GM19043 (cell line): Measurements from ENCODE around the gene NHEJ1.
A peak's percentile ranks its signal among the peaks of the same experiment; 100 is the strongest.

Experiments used
- ATAC-seq: cut with Tn5 transposase; IDR thresholded peaks from one replicate; pipeline ENCODE4 v1.9.1; 2021; ENCODE audit warnings: low read depth; ENCODE audit not compliant: unreplicated experiment

The NHEJ1 gene

DNA sequence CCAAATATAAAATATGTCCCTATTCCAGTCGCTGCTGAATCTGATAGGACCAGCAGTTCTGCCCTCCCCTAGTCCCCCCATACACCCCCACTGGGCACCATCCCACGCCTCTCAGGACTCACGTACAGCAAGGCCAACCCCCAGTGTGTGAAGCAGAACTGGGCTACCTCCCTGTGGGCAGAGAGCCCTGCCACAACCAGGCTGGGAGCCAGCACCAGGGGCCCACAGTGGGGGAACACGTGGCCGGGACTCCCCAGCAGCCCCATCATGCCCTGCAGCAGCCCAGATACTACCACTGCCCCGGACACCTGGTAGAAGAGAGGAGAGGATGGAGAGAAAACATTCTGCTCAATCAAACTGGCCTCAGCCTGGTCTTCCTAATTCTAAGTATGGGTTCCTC lies 7.9 kb upstream of the NHEJ1 start:
- ATAC-seq: no peak

DNA sequence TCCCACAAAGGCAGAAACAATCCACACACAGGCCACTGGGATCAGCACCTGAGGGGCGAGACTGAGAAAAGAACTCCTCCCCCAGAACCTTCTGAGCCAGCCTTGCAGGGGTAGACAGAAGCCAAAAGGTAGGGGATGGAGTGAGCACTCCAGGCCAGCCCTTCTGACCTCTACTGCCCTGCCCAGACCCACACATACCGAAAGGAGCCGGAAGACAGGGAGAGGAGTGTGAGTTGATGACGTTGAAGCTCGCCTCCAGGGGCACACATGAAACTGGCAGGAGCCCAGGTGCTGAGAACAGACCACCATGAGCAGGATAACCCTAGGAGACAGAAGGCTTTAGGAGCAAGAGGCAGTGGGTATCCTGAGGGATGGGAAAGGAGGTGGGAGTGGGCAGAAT lies 7.4 kb upstream of the NHEJ1 start:
- no peak for ATAC-seq

DNA sequence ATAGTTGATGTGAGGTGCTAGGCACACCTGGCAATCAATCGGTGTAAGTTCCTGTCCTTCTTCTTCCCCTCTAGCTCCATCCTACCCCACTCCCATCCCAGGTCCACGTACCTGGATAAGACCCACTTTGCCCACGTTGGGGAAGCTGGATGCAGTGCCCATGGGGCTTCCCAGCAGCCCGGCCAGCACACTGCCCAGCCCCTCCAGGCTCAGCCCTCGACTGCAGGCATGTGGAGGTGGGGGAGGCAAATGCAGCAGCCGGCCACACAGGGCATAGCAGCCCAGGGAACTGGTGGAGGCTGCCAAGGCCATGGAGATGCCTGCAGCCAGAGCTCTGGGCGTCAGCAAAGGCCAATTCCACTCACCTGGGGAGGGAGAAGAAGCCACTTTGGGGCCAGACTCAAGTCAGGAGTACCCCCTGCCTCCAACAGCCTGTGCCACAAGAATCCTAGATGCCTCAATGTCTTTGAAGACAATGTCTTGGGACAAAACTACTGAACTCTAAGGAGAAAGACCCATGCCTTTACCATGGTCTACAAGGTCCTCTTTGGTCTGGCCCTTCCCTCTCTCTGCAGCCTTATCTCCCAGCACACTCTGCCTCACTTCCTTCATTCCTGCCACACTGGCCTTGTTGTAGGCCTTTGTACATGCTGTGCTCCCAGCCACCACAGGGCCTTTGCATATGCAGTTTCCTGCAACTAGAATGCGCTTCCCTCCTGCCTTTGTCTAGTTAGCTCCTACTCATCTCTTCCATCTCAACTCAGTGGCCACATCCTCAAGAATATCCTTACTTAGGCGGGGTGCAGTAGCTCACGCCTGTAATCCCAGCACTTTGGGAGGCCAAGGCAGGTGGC lies 4.7 kb upstream of the NHEJ1 start:
- no peak for ATAC-seq

DNA sequence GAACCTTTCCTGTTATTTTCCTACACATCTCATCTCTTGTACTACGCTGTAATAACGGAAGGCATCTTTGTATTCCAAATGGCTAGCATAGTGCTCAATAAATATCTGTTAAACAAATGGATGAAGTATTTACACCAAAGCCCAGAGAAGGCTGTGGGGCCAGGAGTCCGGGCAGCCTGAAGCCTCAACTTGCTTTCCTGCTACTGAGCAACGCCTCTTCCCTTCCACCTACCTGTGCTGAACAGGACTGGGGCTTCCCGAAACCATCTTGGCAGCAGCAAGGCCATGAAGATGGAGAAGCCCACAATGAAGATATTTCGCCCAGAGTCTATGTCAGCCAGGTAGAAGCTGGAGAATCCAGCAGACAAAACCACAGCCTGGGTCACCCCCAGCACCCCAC lies 2.5 kb upstream of the NHEJ1 start:
- ATAC-seq: no peak

DNA sequence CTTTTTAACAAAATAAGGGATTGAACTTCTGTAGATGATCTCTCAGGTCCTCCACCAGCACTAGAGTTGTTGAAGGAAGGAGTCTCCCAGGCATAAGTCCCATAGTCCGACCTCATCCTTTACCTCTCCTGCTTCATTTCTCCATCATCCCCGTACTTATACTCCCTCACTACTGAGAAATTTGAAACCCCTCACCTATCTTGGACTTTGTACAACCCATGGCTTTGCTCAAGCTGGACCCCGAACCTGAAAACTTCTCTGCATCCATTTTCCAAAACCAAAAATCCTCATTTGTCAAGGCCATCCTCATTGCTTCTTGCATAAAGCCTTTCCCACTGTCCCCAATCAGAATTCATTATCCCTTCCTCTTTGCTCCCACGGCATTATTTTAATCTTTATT lies 482 bp upstream of the NHEJ1 start:
- ATAC-seq: no peak

DNA sequence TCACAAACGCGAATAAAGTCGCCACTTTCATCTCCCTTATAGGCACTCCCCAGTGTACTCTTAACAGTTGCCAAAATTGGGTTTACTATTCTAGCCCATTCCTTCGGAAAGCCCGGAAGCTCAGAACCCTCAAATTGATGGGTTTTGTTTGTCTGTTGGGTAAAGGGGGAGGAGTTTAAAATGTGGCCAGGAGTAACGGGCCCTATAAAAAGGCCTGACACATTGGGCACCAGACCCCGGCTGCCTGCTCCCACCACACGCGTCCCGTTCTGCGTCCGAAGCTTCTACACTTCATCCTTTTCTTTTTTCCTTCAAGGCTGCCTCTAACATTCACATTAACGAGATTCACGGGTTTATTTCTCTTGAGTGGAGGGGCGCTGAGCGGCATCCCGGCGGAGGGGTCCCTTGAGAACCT lies 837 bp downstream of the NHEJ1 start:
- peak; percentile 2 for ATAC-seq

DNA sequence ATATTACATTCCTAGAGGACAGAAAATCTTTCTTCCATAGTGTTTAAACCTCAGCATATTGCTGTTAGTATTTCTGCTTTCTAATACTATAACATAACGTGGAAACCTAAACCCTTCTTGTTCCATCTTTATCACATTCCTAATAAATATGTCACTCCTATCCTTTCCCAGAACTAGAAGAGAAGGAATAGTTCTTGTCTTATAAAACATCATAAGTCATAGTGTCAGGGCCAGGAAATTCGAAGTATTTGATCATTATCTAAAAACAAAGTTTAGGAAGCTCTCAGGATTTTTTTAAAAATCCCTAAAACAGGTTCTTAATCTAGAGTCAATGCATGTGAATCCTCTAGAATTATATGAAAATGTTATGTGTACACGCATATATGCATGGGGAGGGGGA lies 2.0 kb downstream of the NHEJ1 start:
- no peak for ATAC-seq

DNA sequence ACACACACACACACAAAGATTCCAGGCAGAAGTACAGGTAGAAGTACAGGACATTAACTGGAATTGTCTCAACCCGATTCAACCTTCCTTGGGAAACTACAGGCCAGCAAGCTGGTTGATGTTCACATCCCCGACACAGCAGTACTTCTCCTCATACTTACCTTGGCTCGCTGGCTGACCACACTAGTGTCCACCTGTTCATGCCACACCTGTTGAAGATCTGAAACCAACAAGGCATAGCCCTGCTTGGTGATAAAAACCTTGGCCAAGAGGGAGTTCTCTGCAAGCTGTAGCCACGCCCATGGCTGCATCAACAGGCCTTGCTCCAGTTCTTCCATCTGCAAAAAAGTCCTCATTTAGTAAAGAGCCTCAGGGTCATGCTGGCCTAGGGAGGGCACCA lies 2.6 kb downstream of the NHEJ1 start:
- ATAC-seq: no peak

DNA sequence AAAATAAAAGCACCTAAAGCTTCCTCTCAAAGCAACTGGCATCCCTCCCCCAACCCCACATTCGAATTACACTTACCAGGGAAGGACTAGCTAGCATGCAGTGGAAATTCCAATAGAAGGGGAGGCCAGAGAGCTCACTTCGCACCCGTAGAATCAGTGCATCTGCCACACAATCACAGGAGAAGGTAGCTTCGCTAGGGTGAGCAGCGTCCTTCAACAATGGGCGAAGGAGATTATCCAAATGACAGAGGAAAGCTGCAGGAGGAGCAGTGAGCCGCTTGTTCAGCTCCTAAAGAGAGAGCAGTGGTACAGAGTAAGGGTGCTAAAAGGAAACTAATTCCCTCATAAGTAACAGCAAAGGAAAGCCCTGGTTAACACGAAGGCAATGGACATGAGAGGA lies 3.2 kb downstream of the NHEJ1 start:
- ATAC-seq: no peak

DNA sequence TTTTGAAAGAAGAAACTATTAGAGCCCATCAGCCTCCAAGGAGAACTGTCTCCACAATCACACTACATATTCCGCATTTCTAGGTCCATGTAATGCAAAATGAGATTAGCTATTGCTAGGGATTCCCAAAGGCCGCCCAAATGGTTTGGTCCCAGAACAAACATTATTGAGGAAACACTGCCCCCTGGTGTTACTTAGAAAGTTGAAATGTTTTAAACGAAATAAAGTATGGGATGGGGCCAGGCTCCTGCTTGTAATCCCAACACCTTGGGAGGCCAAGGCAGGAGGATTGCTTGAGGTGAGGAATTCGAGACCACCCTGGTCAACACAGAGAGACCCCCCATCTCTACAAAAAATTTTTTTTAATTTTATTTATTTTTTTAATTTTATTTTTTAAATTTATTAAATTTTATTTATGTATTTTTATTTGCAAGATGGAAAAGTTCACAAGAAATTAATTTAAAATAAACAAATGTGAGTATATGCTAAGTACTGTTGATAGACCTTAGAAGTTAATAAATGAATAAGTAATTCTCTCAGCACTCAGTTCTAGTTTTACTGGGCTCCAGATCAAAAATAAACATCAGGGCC lies 5.5 kb downstream of the NHEJ1 start:
- ATAC-seq: no peak

DNA sequence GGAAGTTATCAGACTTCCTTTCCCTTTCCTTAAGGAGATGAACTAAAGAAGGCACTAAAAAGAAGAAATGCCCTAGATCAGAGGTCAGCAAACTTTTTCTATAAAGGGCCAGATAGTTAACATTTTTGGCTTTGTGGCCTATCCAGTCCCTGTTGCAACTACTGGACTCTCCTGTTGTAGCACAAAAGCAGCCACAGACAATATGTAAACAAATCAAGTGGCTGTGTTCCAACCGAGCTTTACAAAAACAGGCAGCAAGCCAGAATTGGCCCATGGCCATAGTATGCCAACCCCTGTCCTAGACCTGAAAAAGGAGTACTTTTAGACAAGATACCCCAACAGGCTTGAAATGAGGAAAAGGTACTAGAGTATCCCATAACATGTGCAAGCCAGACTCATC lies 10.9 kb downstream of the NHEJ1 start:
- ATAC-seq: no peak

DNA sequence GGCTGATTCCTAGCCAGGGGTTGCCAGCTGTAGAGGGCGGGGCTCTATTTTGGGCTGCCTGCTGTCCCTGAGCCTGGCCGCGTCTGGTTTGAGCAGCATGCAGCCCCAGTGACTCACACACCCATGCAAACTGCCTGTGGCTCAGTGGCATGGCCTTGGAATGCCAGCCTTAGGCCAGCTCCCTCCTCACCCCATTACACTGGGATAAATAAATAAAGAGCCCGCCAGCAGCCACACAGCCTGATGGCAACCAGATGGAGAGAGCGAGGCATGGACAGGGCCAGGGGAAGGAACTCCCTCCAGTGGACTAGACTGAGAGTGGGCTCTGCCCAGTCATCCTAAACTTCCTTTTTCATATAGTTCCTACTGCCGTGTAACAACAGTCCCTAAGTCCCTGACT lies 18.3 kb downstream of the NHEJ1 start:
- ATAC-seq: no peak

DNA sequence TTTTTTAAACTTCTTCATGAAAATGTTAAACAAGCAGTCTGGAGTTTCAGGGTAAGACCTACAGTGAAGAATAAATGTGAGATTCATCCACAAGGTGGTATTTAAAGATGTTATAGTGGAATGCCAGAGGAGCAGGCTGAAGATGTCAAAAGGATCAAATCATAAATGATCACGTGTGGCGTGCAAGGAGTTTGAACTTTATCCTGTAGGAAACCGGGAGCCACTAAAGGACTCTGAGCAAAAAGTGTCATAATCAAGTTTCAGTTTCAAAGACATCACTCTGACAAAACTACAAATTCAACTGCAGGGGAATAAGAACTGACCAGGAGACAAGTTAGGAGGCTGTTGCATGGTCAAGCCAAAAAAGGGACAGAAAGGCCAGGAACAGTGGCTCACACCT lies 19.9 kb downstream of the NHEJ1 start:
- no peak for ATAC-seq

DNA sequence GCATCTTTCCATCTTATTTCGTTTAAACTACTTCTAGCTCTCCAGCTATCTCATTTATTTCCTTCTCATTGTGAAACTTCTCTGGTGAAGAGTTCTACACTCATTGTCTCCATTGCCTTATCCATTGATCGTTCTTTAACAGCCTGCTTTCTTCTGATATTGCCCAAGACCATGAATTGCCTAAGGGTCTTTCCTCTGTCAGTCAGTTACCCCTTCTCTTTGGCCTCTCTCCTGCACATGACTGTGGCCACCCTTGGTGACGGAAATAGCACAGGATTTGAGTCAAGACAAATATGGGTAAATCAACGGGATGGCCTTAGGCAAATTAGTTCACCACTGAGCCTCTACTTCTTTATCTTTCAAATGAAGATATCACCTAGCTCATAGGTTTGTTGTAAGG lies 26.6 kb downstream of the NHEJ1 start:
- no peak for ATAC-seq

DNA sequence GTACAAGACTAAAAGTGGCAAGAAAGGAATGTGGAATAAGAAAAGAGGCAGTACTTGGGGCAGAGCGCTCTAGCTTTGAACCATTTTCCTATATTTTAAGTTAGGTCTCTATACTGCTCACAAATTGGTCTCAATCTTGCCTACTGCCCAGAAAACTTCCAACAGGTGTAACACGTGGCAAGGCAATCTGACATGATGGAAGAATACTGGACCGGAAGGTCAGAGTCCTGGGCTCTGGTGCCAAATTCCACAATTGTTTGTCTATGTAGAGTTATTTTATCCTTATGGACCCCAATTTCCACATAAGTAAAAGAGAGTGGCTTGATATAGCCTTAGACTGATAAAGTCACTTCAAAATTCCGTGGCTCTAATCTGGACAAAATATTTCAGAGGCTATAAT lies 28.9 kb downstream of the NHEJ1 start:
- ATAC-seq: no peak

DNA sequence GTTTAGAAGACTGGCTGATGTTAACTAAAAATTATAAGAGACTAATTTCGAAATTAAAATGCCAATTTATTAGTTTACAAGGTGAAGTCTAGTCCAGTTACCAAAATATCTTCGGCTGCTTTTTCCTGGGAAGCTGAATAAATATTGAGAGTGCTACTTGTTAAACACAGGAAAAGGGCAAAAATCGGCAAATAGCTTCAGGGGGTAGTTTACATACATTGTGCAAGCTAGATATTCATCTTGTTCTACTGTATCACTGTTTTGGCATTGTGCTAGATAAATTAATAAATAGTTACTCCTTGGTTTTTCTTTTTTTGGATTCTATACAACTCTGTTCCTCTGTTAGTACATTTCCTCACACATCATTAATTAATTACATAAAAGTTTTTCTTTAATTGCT lies 29.3 kb downstream of the NHEJ1 start:
- ATAC-seq: no peak

DNA sequence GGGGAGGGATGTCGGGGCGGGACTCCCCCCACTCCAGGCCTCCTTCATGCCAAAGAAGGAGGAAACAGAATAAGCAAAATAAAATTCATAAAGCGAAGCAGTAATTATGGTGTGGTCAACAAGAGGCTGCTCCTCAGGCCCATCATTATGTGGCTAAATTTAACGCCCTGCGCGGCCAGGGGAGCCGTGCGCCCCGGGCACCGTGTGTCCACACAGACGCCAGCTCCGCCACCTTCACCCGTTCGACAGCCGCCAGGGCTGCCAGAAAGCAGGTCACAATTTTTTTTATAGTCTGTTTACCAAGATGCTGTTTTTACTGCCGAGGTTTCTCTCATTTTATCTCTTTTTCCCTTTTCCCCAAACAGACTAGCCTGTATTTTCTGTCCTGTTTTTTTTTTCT lies 31.0 kb downstream of the NHEJ1 start:
- ATAC-seq: no peak

DNA sequence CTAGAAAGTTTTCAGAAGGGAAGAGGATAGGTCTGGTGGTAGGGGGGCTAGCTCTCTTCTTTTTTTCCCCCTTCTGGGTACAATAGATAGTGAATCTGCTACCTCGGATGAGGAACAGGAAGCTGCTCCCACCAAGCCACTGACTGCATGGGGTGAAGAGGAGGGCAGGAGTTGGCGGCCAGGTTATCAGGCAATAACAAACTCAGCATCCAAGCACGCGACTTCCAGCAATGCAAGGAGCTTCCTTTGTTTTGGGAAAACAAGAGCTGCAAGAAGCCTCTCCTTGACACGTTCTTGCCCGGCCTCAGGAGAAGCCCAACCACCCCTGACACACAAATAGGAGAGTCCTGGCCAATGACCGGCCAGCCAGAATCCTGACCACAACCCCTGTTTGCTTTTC lies 32.2 kb downstream of the NHEJ1 start:
- no peak for ATAC-seq

DNA sequence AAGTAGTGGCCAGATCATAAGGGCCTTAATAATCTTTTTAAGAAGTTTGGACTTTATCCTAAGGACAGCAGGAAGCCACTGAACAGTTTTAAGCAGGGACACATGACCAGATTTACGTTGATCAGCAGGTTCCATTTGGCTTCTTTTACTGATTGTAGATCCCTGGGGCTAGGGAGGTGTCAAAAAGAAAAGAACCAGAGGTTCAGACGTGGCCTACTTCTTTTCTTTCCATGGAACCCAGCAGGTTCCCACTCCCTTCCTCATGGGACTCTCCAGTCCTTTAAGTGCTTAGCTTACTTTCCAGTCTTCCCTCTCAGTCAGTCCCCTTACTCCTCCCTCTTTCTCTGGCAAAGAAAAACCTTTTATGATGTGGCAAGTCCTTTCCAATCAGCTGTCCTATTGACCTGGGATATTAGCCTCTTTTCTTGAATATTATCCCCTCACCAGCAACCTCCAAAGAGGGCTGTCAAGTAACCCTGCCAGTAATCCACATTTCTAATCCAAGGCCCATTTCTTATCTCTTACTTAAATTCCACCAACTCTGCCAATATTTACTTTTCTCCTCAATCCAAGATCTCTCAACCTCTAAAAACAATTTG lies 33.5 kb downstream of the NHEJ1 start:
- ATAC-seq: no peak

DNA sequence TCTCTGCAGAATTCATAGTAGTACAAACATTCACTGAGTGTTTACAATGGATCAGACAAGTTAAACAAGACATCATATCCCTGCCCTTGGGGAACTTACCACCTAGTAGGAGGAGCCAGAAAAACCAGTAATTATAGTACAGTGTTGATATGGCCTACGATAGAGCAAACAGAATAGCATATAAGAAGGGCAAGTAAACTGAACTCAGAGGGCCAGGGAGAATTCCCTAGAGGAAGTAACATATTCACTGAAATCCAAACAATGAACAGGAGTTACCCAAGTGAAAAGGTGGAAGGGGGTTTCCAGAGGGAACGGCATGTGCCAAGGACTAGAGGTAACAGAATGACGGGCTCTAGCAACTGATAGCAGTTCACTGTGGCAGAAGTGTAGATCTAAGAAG lies 34.1 kb downstream of the NHEJ1 start:
- no peak for ATAC-seq

DNA sequence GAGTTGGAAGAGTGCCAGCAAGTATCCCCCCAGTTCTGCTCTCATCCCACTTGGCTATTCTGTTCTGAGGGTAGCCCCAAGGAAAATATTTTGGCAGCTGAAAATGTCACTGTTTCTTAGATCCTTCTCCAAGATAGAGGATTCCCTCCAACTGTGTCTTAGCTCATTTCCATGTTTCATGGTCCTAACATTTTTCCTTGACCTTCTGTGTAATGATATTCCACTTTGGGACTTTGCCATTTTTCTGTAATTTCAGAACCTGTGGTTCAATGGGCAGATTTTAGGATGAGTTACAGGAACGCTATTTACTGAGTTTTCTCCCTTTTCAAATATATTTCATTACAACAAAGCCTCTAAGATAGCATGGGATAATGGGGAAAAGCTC lies 34.7 kb downstream of the NHEJ1 start:
- no peak for ATAC-seq

DNA sequence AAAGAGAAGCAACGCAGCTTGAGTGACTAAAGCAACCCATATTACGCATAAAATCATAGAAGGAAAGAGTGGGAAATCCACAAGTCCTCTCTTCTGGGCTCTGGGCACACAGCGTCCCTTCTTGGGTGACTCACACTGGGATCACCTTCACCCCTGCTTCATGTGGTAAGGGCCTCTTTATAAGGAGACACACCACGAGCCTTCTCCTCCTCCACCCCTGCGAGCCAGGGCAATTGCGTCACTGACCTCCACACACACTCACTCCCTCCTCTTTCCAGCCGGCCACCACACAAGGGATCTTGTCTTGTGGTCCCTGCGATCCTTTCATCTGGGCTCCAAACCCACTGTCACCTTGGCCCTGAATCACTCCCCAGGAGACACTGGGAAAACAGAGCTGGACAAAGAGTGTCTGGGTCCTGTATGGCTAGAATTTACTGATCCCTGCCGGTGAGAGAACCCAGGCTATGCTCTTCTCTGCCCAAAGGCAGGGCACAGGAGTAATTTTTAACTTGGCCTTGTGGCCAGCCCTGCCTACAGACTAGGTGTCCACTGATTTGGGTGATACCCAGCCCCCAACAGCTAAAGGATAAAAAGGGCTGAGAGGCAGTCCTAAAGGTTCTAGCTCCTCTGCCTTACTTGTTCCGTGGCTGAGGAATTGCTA lies 35.3 kb downstream of the NHEJ1 start:
- no peak for ATAC-seq
